ENCODE measurements around the gene FRMPD2.

FRMPD2 gene

GRCh38 chr10:48241332-48241731 is 33.2 kb downstream of the FRMPD2 start:
- no peak for TF ChIP-seq CTCF (IDR thresholded peaks at IDR 0.05; ENCODE audit: extremely low read depth, insufficient read depth, missing control alignments)
- in situ Hi-C loops (cut with MboI; ENCODE audit: low pct_unique_long_range_greater_than_20kb, low sequenced_read_pairs, unreplicated experiment): no loop called here
- DNase-seq (ENCODE audit: low spot score): no peak

- TF ChIP-seq CTCF (IDR thresholded peaks at IDR 0.05; ENCODE audit: extremely low read depth, insufficient read depth, missing control alignments): no peak
- no peak for DNase-seq (ENCODE audit: low spot score)
- in situ Hi-C loops (cut with MboI; ENCODE audit: low pct_unique_long_range_greater_than_20kb, low sequenced_read_pairs, unreplicated experiment): no loop called here
Measured at GRCh38 chr10:48240196-48240595, 34.3 kb downstream of the FRMPD2 start.

GRCh38 chr10:48239618-48240017 is 34.9 kb downstream of the FRMPD2 start:
- DNase-seq (ENCODE audit: low spot score): no peak
- no peak for TF ChIP-seq CTCF (IDR thresholded peaks at IDR 0.05; ENCODE audit: extremely low read depth, insufficient read depth, missing control alignments)
- in situ Hi-C loops (cut with MboI; ENCODE audit: low pct_unique_long_range_greater_than_20kb, low sequenced_read_pairs, unreplicated experiment): no loop called here

GRCh38 chr10:48238826-48239520 is 35.5 kb downstream of the FRMPD2 start:
- in situ Hi-C loops (cut with MboI; ENCODE audit: low pct_unique_long_range_greater_than_20kb, low sequenced_read_pairs, unreplicated experiment): no loop called here
- TF ChIP-seq CTCF (IDR thresholded peaks at IDR 0.05; ENCODE audit: extremely low read depth, insufficient read depth, missing control alignments): no peak
- no peak for DNase-seq (ENCODE audit: low spot score)

- no peak for TF ChIP-seq CTCF (IDR thresholded peaks at IDR 0.05; ENCODE audit: extremely low read depth, insufficient read depth, missing control alignments)
- no peak for DNase-seq (ENCODE audit: low spot score)
- in situ Hi-C loops (cut with MboI; ENCODE audit: low pct_unique_long_range_greater_than_20kb, low sequenced_read_pairs, unreplicated experiment): no loop called here
Measured at GRCh38 chr10:48237259-48238250, 36.9 kb downstream of the FRMPD2 start.

- DNase-seq (ENCODE audit: low spot score): no peak
- no peak for TF ChIP-seq CTCF (IDR thresholded peaks at IDR 0.05; ENCODE audit: extremely low read depth, insufficient read depth, missing control alignments)
- in situ Hi-C loops (cut with MboI; ENCODE audit: low pct_unique_long_range_greater_than_20kb, low sequenced_read_pairs, unreplicated experiment): no loop called here
Measured at GRCh38 chr10:48236199-48236621, 38.3 kb downstream of the FRMPD2 start.

All from GM13977 (cell line).